ENCODE results near the gene TRAF4.

Gene TRAF4

GRCh38 chr17:28707339-28707720, 36.5 kb upstream of the TRAF4 start:
- no peak overlapping the region for H3K4me3 ChIP-seq (ENCODE audit: low read length)
- DNase-seq (ENCODE audit: low read depth), result no peak
- TF ChIP-seq, protein P1, sequence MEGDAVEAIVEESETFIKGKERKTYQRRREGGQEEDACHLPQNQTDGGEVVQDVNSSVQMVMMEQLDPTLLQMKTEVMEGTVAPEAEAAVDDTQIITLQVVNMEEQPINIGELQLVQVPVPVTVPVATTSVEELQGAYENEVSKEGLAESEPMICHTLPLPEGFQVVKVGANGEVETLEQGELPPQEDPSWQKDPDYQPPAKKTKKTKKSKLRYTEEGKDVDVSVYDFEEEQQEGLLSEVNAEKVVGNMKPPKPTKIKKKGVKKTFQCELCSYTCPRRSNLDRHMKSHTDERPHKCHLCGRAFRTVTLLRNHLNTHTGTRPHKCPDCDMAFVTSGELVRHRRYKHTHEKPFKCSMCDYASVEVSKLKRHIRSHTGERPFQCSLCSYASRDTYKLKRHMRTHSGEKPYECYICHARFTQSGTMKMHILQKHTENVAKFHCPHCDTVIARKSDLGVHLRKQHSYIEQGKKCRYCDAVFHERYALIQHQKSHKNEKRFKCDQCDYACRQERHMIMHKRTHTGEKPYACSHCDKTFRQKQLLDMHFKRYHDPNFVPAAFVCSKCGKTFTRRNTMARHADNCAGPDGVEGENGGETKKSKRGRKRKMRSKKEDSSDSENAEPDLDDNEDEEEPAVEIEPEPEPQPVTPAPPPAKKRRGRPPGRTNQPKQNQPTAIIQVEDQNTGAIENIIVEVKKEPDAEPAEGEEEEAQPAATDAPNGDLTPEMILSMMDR (IDR thresholded peaks at IDR 0.05; ENCODE audit: insufficient read depth, low read depth, low read length, missing control alignments), result no peak

DNA sequence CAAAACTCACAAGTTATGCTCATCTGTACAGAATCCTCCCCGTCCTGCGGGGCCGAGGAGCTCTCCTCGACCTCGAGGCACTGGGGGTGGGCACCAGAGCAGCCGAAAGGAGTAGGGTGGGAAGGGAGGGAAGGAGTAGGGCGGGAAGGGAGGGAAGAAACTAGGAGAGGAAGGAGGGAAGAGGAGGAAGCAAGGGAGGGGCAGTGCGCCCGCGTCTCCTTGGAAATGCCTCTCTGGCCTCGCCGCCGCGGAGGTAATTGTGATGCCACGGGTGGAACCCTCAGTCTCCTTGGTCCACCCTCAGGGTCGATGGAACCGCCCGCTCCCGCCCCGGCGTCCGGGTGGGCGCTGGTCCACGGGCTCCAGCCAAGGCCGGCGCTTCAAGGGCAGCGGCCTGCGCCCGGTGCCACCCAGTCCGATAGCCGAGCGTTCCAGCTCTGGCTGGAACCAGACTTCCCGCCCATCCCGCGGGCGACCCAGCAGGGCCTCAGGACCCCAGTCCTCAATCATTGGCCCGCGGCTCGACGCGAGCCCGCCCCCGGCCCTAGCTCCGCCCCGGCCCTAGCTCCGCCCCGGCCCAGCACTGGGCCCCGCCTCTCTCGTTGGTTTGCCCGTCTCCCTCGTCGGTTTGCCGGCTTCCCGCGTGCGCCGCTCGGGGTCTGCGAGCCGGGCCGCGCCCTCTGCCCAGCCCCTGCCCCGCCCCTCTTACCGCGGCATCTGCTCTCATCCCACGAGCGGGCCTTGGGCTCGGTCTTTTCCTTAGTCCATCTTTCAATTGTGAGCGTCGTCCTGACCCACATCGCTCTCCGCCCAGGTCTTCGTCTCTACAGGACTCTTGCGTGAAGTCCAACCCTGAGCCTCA, 32.7 kb upstream of the TRAF4 start:
- TF ChIP-seq, protein P1 (IDR thresholded peaks at IDR 0.05; ENCODE audit: insufficient read depth, low read depth, low read length, missing control alignments), result no peak
- peak overlapping the region; percentile 57 for H3K4me3 ChIP-seq (ENCODE audit: low read length)
- peak; percentile 82 for DNase-seq (ENCODE audit: low read depth)

DNA sequence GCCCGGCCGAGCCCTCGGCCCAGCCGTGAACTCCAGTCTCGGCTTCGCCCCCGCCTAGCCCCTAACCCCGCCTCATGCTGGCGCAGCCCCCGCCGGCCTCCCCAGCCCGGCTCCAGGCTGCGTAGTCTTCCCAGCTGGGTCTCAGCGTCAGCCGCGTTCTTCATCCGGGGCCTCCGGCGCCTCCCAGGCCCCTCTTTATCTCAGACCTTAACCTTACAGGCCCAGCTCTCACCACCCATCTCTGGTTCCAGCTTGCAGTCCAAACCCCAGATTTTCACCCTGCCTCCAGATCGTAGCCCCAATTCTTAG, 32.1 kb upstream of the TRAF4 start, which contains the start of gene PROCA1:
TSS of gene PROCA1 (minus strand) at position 166 of the 309 bp plus-strand sequence. CDS start 228 bp downstream, outside the sequence.
- H3K4me3 ChIP-seq (ENCODE audit: low read length), result peak within 1 kb of the TSS; percentile 57
- no peak for DNase-seq (ENCODE audit: low read depth)
- TF ChIP-seq, protein P1 (IDR thresholded peaks at IDR 0.05; ENCODE audit: insufficient read depth, low read depth, low read length, missing control alignments), result no peak

GRCh38 chr17:28712032-28712704, 31.6 kb upstream of the TRAF4 start:
- TF ChIP-seq, protein P1 (IDR thresholded peaks at IDR 0.05; ENCODE audit: insufficient read depth, low read depth, low read length, missing control alignments), result no peak
- DNase-seq (ENCODE audit: low read depth), result no peak
- no peak overlapping the region for H3K4me3 ChIP-seq (ENCODE audit: low read length)

- TF ChIP-seq, protein P1 (IDR thresholded peaks at IDR 0.05; ENCODE audit: insufficient read depth, low read depth, low read length, missing control alignments), result no peak
- no peak overlapping the region for H3K4me3 ChIP-seq (ENCODE audit: low read length)
- DNase-seq (ENCODE audit: low read depth), result no peak
Measured at GRCh38 chr17:28712705-28713415, 31.0 kb upstream of the TRAF4 start.

GRCh38 chr17:28714281-28714680, 29.5 kb upstream of the TRAF4 start:
- no peak for DNase-seq (ENCODE audit: low read depth)
- no peak overlapping the region for H3K4me3 ChIP-seq (ENCODE audit: low read length)
- TF ChIP-seq, protein P1 (IDR thresholded peaks at IDR 0.05; ENCODE audit: insufficient read depth, low read depth, low read length, missing control alignments), result no peak

All from epithelial cell of esophagus (primary cell).